A673 (cell line): ENCODE results near the gene ARHGEF7.

ENCODE experiments used
- CTCF ChIP-seq: fragments of 300-800, 200-600 bp; sonication (generic); conservative IDR thresholded peaks from 2 replicates; pipeline ENCODE4 v1.5.1; 2017; ENCODE audit warnings: low read depth, mild to moderate bottlenecking, antibody characterized with exemption, low read length, moderate library complexity, mixed read lengths
- EZH2 ChIP-seq: fragments of 200-600 bp; sonication (generic); IDR thresholded peaks from 2 replicates; pipeline ENCODE4 v1.6.1; 2017; ENCODE audit warnings: borderline replicate concordance, low read depth, mild to moderate bottlenecking, mixed read lengths, antibody characterized with exemption, low read length; ENCODE audit not compliant: poor library complexity, severe bottlenecking

GRCh38 chr13:111082240-111082639, 32.9 kb upstream of the ARHGEF7 start:
- TF ChIP-seq CTCF: no peak
- no peak for TF ChIP-seq EZH2
